SK-N-SH treated with all-trans-retinoic acid at 6 μM for 48 hours (cell line): ENCODE results near the gene MICU2.

Experiments used
- ATAC-seq: fragments of 200-7000 bp; cut with Tn5 transposase; 3 replicates; pipeline ENCODE4 v1.9.1; 2020; ENCODE audit warnings: mild to moderate bottlenecking, moderate library complexity
- ARNTL ChIP-seq: fragments of 450-650 bp; formaldehyde crosslinking; IDR thresholded peaks from 2 replicates; pipeline ENCODE4 v1.5.0; 2020; ENCODE audit warnings: low read depth, mild to moderate bottlenecking, moderate library complexity, borderline replicate concordance
- BACH2 ChIP-seq: fragments of 250-450 bp; sonication (Bioruptor Pico); IDR thresholded peaks from 2 replicates; pipeline ENCODE4 v1.9.0; 2021; ENCODE audit warnings: mild to moderate bottlenecking, borderline replicate concordance
- CREB5 ChIP-seq: fragments of 250-450 bp; sonication (Bioruptor Pico); IDR thresholded peaks from 2 replicates; pipeline ENCODE4 v1.5.1; 2020; ENCODE audit warnings: low read depth, mild to moderate bottlenecking, moderate library complexity
- CSDC2 ChIP-seq: fragments of 250-450 bp; sonication (Bioruptor Pico); IDR thresholded peaks from 2 replicates; pipeline ENCODE4 v1.5.0; 2020; ENCODE audit warnings: mild to moderate bottlenecking, moderate library complexity
- CSRNP3 ChIP-seq: fragments of 250-450 bp; sonication (Bioruptor Pico); IDR thresholded peaks from 2 replicates; pipeline ENCODE4 v1.5.1; 2021; ENCODE audit warnings: mild to moderate bottlenecking, moderate library complexity
- ESRRG ChIP-seq: fragments of 250-450 bp; sonication (Bioruptor Pico); IDR thresholded peaks from 2 replicates; pipeline ENCODE4 v1.6.1; 2021; ENCODE audit warnings: mild to moderate bottlenecking
- GLIS3 ChIP-seq: fragments of 250-450 bp; sonication (Bioruptor Pico); IDR thresholded peaks from 2 replicates; pipeline ENCODE4 v1.5.0; 2020; ENCODE audit warnings: mild to moderate bottlenecking, moderate library complexity
- ISL1 ChIP-seq: fragments of 250-450 bp; sonication (Bioruptor Pico); IDR thresholded peaks from 2 replicates; pipeline ENCODE4 v2.1.2; 2022; ENCODE audit warnings: mild to moderate bottlenecking, moderate library complexity
- OSR1 ChIP-seq: fragments of 250-450 bp; sonication (Bioruptor Pico); IDR thresholded peaks from 2 replicates; pipeline ENCODE4 v1.8.0; 2022; ENCODE audit warnings: moderate library complexity, mild to moderate bottlenecking, inconsistent platforms
- PATZ1 ChIP-seq: fragments of 250-450 bp; sonication (Bioruptor Pico); IDR thresholded peaks from 2 replicates; pipeline ENCODE4 v1.8.0; 2020; ENCODE audit warnings: mild to moderate bottlenecking, moderate library complexity, borderline replicate concordance
- POU6F1 ChIP-seq: fragments of 250-450 bp; sonication (Bioruptor Pico); IDR thresholded peaks from 2 replicates; pipeline ENCODE4 v1.8.0; 2021; ENCODE audit warnings: low read depth, mild to moderate bottlenecking, moderate library complexity, borderline replicate concordance
- PPARA ChIP-seq: fragments of 250-450 bp; sonication (Bioruptor Pico); IDR thresholded peaks from 2 replicates; pipeline ENCODE4 v1.5.0; 2020; ENCODE audit warnings: mild to moderate bottlenecking, borderline replicate concordance
- RARB ChIP-seq: fragments of 250-450 bp; sonication (Bioruptor Pico); IDR thresholded peaks from 2 replicates; pipeline ENCODE4 v1.8.0; 2021; ENCODE audit warnings: mild to moderate bottlenecking, moderate library complexity
- SNAI2 ChIP-seq: fragments of 250-450 bp; sonication (Bioruptor Pico); IDR thresholded peaks from 2 replicates; pipeline ENCODE4 v1.5.0; 2020; ENCODE audit warnings: mild to moderate bottlenecking, moderate library complexity
- TCF4 ChIP-seq: fragments of 250-450 bp; sonication (Bioruptor Pico); IDR thresholded peaks from 2 replicates; pipeline ENCODE4 v1.8.0; 2021; ENCODE audit warnings: mild to moderate bottlenecking, moderate library complexity, borderline replicate concordance
- TOX ChIP-seq: fragments of 250-450 bp; sonication (Bioruptor Pico); IDR thresholded peaks from 2 replicates; pipeline ENCODE4 v1.8.0; 2021; ENCODE audit warnings: mild to moderate bottlenecking, moderate library complexity, borderline replicate concordance
- TSHZ2 ChIP-seq: fragments of 250-450 bp; sonication (Bioruptor Pico); IDR thresholded peaks from 2 replicates; pipeline ENCODE4 v1.5.0; 2020; ENCODE audit warnings: mild to moderate bottlenecking, moderate library complexity
- ZC3H10 ChIP-seq: fragments of 250-450 bp; sonication (Bioruptor Pico); IDR thresholded peaks from 2 replicates; pipeline ENCODE4 v1.5.1; 2021; ENCODE audit warnings: mild to moderate bottlenecking, moderate library complexity
- ZFP3 ChIP-seq: fragments of 250-450 bp; sonication (Bioruptor Pico); IDR thresholded peaks from 2 replicates; pipeline ENCODE4 v1.5.0; 2020; ENCODE audit warnings: mild to moderate bottlenecking, moderate library complexity
- ZNF565 ChIP-seq: fragments of 450-650 bp; formaldehyde crosslinking; conservative IDR thresholded peaks from 2 replicates; pipeline ENCODE4 v1.5.0; 2020; ENCODE audit warnings: low read depth, mild to moderate bottlenecking, moderate library complexity
- ZNF70 ChIP-seq: fragments of 450-650 bp; formaldehyde crosslinking; IDR thresholded peaks from 2 replicates; pipeline ENCODE4 v1.5.0; 2020; ENCODE audit warnings: mild to moderate bottlenecking, moderate library complexity
- ZNF8 ChIP-seq: fragments of 450-650 bp; formaldehyde crosslinking; IDR thresholded peaks from 2 replicates; pipeline ENCODE4 v1.5.0; 2020; ENCODE audit warnings: mild to moderate bottlenecking, moderate library complexity

The MICU2 gene

GRCh38 chr13:21579754-21580316 lies 24.1 kb downstream of the MICU2 start (continued):
- TF ChIP-seq TSHZ2 (no peak), CSRNP3 (CRISPR knock-in tag) (no peak)

GRCh38 chr13:21578748-21579147 lies 25.2 kb downstream of the MICU2 start:
- no peak for TF ChIP-seq TCF4 (CRISPR knock-in tag)
- TF ChIP-seq TOX (CRISPR knock-in tag): no peak
- TF ChIP-seq GLIS3: no peak
- no peak for TF ChIP-seq ZC3H10 (CRISPR knock-in tag)
- TF ChIP-seq ESRRG (CRISPR knock-in tag): no peak
- TF ChIP-seq ZNF8 (CRISPR knock-in tag): no peak
- no peak for TF ChIP-seq CSDC2
- TF ChIP-seq RARB: no peak
- TF ChIP-seq SNAI2 (CRISPR knock-in tag): no peak
- TF ChIP-seq OSR1 (CRISPR knock-in tag): no peak
- TF ChIP-seq ARNTL (CRISPR knock-in tag): no peak
- TF ChIP-seq ZNF70 (CRISPR knock-in tag): no peak
- TF ChIP-seq POU6F1 (CRISPR knock-in tag): no peak
- TF ChIP-seq BACH2 (CRISPR knock-in tag): no peak
- no peak for TF ChIP-seq CREB5 (CRISPR knock-in tag)
- TF ChIP-seq TSHZ2: no peak
- TF ChIP-seq CSRNP3 (CRISPR knock-in tag): no peak
- no peak for TF ChIP-seq ISL1
- TF ChIP-seq, all 23 proteins: peak for 0
- ATAC-seq: no peak

- no peak for ATAC-seq
- no peak for TF ChIP-seq ZNF8 (CRISPR knock-in tag)
- TF ChIP-seq PPARA (CRISPR knock-in tag): no peak
- no peak for TF ChIP-seq ISL1
- no peak for TF ChIP-seq PATZ1 (CRISPR knock-in tag)
- TF ChIP-seq RARB: no peak
- no peak for TF ChIP-seq SNAI2 (CRISPR knock-in tag)
- no peak for TF ChIP-seq CSRNP3 (CRISPR knock-in tag)
- TF ChIP-seq ESRRG (CRISPR knock-in tag): no peak
- TF ChIP-seq ZFP3: no peak
- TF ChIP-seq GLIS3: no peak
- TF ChIP-seq ZNF565 (CRISPR knock-in tag): no peak
- no peak for TF ChIP-seq BACH2 (CRISPR knock-in tag)
Measured at GRCh38 chr13:21576426-21576825, 27.5 kb downstream of the MICU2 start.
